Adrenal gland (tissue), 12 donors: ENCODE data around the gene GALNT1. TPM values are rescaled to one million over a fixed set of nuclear protein-coding genes. Genes with fewer than 3 reads are reported as not detected.

ENCODE experiments used
- DNase-seq, 7 donors: peaks; one replicate each; pipeline ENCODE4 v3.0.0-alpha.2; 2019 to 2020
- H3K27ac ChIP-seq, 5 donors: fragments of 200-600 bp; sonication (generic) in 4 of 5; 1 replicate in 3 of 5; 2 replicates in 2 of 5; pipeline versions ENCODE4 v1.5.1 to v1.8.0; 2016 to 2020; ENCODE audit warnings: mild to moderate bottlenecking in 1 of 5
- H3K27me3 ChIP-seq: fragments of 200-600 bp; 2 replicates; pipeline ENCODE4 v1.8.0; 2021
- H3K36me3 ChIP-seq, 2 donors: fragments of 200-600 bp; replicated peaks in 1 of 2; 1 replicate in 1 of 2; 2 replicates in 1 of 2; pipeline versions ENCODE4 v1.5.1 to v1.8.0; 2018 to 2022
- H3K4me1 ChIP-seq, 2 donors: fragments of 200-600 bp; replicated peaks in 1 of 2; 1 replicate in 1 of 2; 2 replicates in 1 of 2; pipeline versions ENCODE4 v1.5.1 to v1.8.0; 2018 to 2021
- H3K4me3 ChIP-seq, 4 donors: fragments of 200-600 bp; sonication (generic) in 3 of 4; one replicate each; pipeline ENCODE4 v1.5.1; 2016 to 2018
- H3K9me3 ChIP-seq, 3 donors: fragments of 200-600 bp; sonication (generic) in 1 of 3; replicated peaks in 1 of 3; 1 replicate in 2 of 3; 2 replicates in 1 of 3; pipeline versions ENCODE4 v1.5.1 to v1.8.0; 2016 to 2021
- POLR2A ChIP-seq, 2 donors: fragments of 450-650 bp; IDR thresholded peaks; one replicate each; pipeline ENCODE4 v1.6.1; 2017; ENCODE audit warnings: antibody characterized with exemption in 2 of 2, mild to moderate bottlenecking in 2 of 2, moderate library complexity in 1 of 2
- WGBS, 4 donors: extraction: QIAGEN DNeasy Blood & Tissue Kit in 2 of 4; methylation state at CpG; one replicate each; pipeline versions ENCODE4 v1.1.5 to v1.1.7; 2013 to 2017; 5-methylcytosine and 5-hydroxymethylcytosine counted together
- intact Hi-C, 2 donors: fragments of 100-400 bp; cut with DNase I; formaldehyde crosslinking; loops; one replicate each; pipeline versions ENCODE4 v1.14.1 to v1.15.0; 2022 to 2023
- polyA plus RNA-seq, 3 donors: library from polyadenylated mRNA; stranded (reverse); fragments of 200-250 nt in 2 of 3; fragments of 350-450 nt in 1 of 3; fragmentation: Illumina TruSeq in 1 of 3; extraction: RNeasy Lipid Tissue Mini Kit (QIAGEN cat#74804) in 1 of 3; gene quantifications; one replicate each; pipeline ENCODE4 v1.2.3, GENCODE V29; 2013 to 2014
- total RNA-seq, 9 donors: library from RNA; depleted of rRNA in 4 of 9; stranded (reverse); fragments of >200 nt in 4 of 9; fragments of 120-200 nt in 1 of 9; fragmentation: NEBNext Ultra II Directional in 1 of 9; extraction: Animal tissue kit (Norgen Biotek cat#: 25700) in 1 of 9; gene quantifications; one replicate each; pipeline versions ENCODE4 v1.1.0 to v1.2.4, GENCODE V29; 2013 to 2023
- TF ChIP-seq, protein P1 (sequence below), 6 experiments: fragments of 450-650 bp in 4 of 6; fragments of 200-600 bp in 2 of 6; sonication (generic) in 1 of 6; IDR thresholded peaks; 1 replicate in 5 of 6; 2 replicates in 1 of 6; pipeline versions ENCODE4 v1.5.1 to v1.8.0; 2016 to 2021; ENCODE audit warnings: antibody characterized with exemption in 6 of 6, mild to moderate bottlenecking in 2 of 6, moderate library complexity in 1 of 6
- donor health status: healthy with polysubstance abuse.
- donor health status: Bipolar disorder and iron deficiency.
- donor health status: DM: yes; HTN: yes; CAD: no.
- donor health status: DM: no; HTN: no; CAD: no.
- donor health status: DM: no; HTN: no; CAD: no.
- donor health status: DM: yes; HTN: yes; CAD: no.

GALNT1 gene
- total and polyA plus RNA-seq, 12 donors = 9.7 to 130 (median 65.4) TPM

DNA sequence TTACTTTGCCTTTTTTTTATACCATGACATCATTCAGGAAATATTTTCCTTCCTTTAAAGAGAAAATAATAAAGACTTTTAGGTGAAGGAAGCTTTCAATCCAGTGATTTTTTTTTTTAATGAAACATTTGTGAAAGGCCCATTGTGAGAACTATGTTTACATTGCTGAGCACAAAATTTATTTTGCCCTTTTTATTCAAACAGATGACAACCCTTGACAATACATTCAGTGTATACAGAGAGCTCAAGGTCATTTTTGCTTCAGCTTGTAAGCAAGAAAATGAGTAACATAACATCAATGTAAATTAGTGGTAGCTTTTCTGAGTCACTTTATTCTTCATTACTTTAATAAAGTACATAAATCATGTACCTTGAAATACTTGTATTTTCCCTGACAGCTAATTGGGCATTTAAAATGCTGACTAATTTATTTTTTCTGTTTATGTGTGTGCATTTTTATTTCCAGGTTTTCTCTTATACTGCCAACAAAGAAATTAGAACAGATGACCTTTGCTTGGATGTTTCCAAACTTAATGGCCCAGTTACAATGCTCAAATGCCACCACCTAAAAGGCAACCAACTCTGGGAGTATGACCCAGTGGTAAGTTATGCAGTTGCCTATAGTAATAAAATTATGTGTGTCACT is 121.6 kb downstream of the GALNT1 start:
- H3K27me3 ChIP-seq = no peaks in the 10 kb centered on the region
- no peaks in the 10 kb centered on the region for H3K9me3 ChIP-seq
- H3K36me3 ChIP-seq = no peaks in the 10 kb centered on the region
- intact Hi-C loops = no loop called here
- TF ChIP-seq POLR2A (IDR thresholded peaks at IDR 0.05) = no peak
- TF ChIP-seq, protein P1, sequence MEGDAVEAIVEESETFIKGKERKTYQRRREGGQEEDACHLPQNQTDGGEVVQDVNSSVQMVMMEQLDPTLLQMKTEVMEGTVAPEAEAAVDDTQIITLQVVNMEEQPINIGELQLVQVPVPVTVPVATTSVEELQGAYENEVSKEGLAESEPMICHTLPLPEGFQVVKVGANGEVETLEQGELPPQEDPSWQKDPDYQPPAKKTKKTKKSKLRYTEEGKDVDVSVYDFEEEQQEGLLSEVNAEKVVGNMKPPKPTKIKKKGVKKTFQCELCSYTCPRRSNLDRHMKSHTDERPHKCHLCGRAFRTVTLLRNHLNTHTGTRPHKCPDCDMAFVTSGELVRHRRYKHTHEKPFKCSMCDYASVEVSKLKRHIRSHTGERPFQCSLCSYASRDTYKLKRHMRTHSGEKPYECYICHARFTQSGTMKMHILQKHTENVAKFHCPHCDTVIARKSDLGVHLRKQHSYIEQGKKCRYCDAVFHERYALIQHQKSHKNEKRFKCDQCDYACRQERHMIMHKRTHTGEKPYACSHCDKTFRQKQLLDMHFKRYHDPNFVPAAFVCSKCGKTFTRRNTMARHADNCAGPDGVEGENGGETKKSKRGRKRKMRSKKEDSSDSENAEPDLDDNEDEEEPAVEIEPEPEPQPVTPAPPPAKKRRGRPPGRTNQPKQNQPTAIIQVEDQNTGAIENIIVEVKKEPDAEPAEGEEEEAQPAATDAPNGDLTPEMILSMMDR (IDR thresholded peaks at IDR 0.05) = no peak
- DNase-seq = no peak
- no peaks in the 10 kb centered on the region for H3K4me1 ChIP-seq
- H3K27ac ChIP-seq = no peak overlapping the region
- H3K4me3 ChIP-seq = no peak overlapping the region

- 94 to 98% (median 95%) methylated on average over 10 of the region's 10 CpGs for WGBS, 4 donors
- intact Hi-C loops = no loop called here
- Histone ChIP-seq H3K4me3 (no peak overlapping the region), H3K4me1 (no peaks in the 10 kb centered on the region), H3K27me3 (no peaks in the 10 kb centered on the region), H3K9me3 (no peaks in the 10 kb centered on the region), H3K36me3 (no peaks in the 10 kb centered on the region), H3K27ac (no peak overlapping the region)
- no peak for DNase-seq
- no peak for TF ChIP-seq POLR2A (IDR thresholded peaks at IDR 0.05)
Measured at GRCh38 chr18:35705988-35706387, 124.4 kb downstream of the GALNT1 start.

DNA sequence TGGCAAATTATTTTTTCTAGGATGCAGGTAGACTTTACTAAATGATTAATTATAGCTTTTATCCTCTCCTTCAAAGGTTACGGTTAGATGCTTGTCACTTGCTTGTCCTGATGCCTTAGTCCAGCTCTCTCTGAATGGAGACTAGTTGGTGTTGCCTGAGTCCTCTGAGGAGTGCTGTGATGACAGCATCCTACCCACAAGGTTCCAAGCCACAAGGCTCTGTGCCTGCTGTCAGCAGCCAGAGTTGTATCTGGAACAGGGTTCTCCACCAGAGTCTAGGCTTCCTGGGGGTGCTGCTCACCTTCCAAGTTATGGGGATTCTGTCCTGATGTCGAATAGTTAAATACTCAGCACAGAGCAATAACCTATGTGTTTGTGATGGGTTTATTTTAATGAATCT is 125.7 kb downstream of the GALNT1 start:
- no peaks in the 10 kb centered on the region for H3K27me3 ChIP-seq
- H3K36me3 ChIP-seq = no peaks in the 10 kb centered on the region
- no peak for DNase-seq
- WGBS, 4 donors = 94 to 96% (median 94%) methylated on average over 2 of the region's 2 CpGs
- TF ChIP-seq, protein P1 (IDR thresholded peaks at IDR 0.05) = no peak
- TF ChIP-seq POLR2A (IDR thresholded peaks at IDR 0.05) = no peak
- H3K4me1 ChIP-seq = no peaks in the 10 kb centered on the region
- H3K4me3 ChIP-seq = no peak overlapping the region
- no peak overlapping the region for H3K27ac ChIP-seq
- H3K9me3 ChIP-seq = no peaks in the 10 kb centered on the region
- intact Hi-C loops = no loop called here

GRCh38 chr18:35707674-35708073 is 126.1 kb downstream of the GALNT1 start:
- no peak overlapping the region for H3K4me3 ChIP-seq
- H3K9me3 ChIP-seq = no peaks in the 10 kb centered on the region
- H3K36me3 ChIP-seq = no peaks in the 10 kb centered on the region
- intact Hi-C loops = no loop called here
- WGBS, 4 donors = 66 to 94% (median 89%) methylated on average over 6 of the region's 6 CpGs
- no peaks in the 10 kb centered on the region for H3K4me1 ChIP-seq
- H3K27ac ChIP-seq = no peak overlapping the region
- H3K27me3 ChIP-seq = no peaks in the 10 kb centered on the region
- DNase-seq = no peak
- no peak for TF ChIP-seq POLR2A (IDR thresholded peaks at IDR 0.05)
- TF ChIP-seq, protein P1 (IDR thresholded peaks at IDR 0.05) = no peak

DNA sequence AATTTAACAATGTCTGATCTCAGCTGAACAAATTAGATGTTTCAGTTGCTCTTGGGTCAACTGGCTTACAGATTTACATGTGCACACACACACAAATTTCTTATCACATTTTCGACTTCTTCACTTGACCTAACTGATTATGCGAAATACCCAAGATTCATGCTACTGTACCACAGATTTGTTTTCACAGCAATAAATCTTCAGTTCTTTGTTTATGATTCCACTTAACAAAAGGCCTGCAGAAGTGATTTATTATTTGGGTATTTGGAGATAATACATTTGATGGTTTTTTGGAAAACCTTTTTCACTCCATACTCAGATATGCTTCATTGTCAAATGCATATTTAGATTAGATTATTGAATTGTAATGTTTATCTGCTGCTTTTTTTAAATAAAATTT is 129.0 kb downstream of the GALNT1 start:
- DNase-seq = no peak
- no peaks in the 10 kb centered on the region for H3K9me3 ChIP-seq
- intact Hi-C loops = no loop called here
- H3K36me3 ChIP-seq = no peaks in the 10 kb centered on the region
- 66 to 77% (median 73%) methylated on average over 2 of the region's 2 CpGs for WGBS, 4 donors
- no peaks in the 10 kb centered on the region for H3K4me1 ChIP-seq
- no peak for TF ChIP-seq POLR2A (IDR thresholded peaks at IDR 0.05)
- TF ChIP-seq, protein P1 (IDR thresholded peaks at IDR 0.05) = no peak
- H3K27me3 ChIP-seq = no peaks in the 10 kb centered on the region
- no peak overlapping the region for H3K4me3 ChIP-seq
- no peak overlapping the region for H3K27ac ChIP-seq
